A549 treated with CORT108297 at 1 μM for 4 hours (cell line): ENCODE results near the gene HNRNPCL2. TPM values are rescaled to one million over a fixed set of nuclear protein-coding genes. Genes with fewer than 3 reads are reported as not detected.

ENCODE experiments used
- total RNA-seq: library from RNA; stranded (reverse); fragments of 200-300 nt; extraction: Qiagen RNA extraction; gene quantifications from 5 replicates; pipeline ENCODE4 v1.2.3, GENCODE V29; 2022

The HNRNPCL2 gene
- not detected in 5 replicates for total RNA-seq

DNA sequence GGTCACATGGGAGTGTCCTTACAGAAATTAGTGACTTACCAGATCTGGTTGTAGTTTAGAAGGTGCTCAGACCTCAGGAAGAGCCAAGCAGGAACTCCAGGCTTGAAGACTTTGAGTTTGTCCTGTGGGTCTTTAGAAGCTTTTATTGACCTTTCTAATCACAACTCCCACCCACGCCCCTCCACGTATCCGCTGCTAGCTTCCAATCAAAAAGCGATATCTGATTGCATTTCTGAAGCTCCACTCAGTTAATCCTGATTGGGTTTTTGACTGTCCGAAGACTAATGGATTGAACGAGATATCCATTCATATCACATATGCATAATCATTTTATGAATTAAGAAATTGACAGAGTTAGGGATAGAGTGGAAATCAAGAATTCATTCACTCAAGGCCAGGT lies at the start of gene HNRNPCL2:
HNRNPCL2 (minus strand) TSS at position 101 of the 400 bp plus-strand sequence. CDS start 454 bp downstream, outside the sequence.

GRCh38 chr1:13165531-13165930 lies 48.9 kb upstream of the HNRNPCL2 start, which contains the start of gene HNRNPCL4:
Gene HNRNPCL4 (minus strand): TSS chr1:13165631. CDS start chr1:13165467, 164 bp downstream.

GRCh38 chr1:13155909-13156308 lies 39.3 kb upstream of the HNRNPCL2 start, which contains the start of gene PRAMEF26:
Gene PRAMEF26 (minus strand): TSS chr1:13156009. CDS start chr1:13153095, 2,914 bp downstream.

DNA sequence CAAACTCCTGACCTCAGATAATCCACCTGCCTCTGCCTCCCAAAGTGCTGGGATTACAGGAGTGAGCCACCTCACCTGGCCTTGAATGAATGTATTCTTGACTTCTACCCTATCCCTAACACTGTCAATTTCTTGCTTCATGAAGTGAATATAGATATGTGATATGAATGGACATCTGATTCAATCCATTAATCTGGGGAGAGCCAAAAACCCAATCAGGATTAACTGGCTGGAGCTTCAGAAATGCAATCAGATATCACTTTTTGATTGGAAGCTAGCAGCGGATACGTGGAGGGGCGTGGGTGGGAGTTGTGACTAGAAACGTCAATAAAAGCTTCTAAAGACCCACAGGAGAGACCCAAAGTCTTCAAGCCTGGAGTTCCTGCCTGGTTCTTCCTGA lies 46.2 kb downstream of the HNRNPCL2 start, which contains the start of gene PRAMEF25:
PRAMEF25 (plus strand) TSS at position 301 of the 400 bp plus-strand sequence. CDS start 2,920 bp downstream, outside the sequence.

Other genes with a start within 250 kb of the HNRNPCL2 start
- gene PRAMEF4, start 230.7 kb downstream of the HNRNPCL2 start, total RNA-seq: not detected in 5 replicates
- gene PRAMEF10, start 218.6 kb downstream of the HNRNPCL2 start, total RNA-seq: not detected in 5 replicates
- gene PRAMEF7, start 200.2 kb downstream of the HNRNPCL2 start, total RNA-seq: not detected in 5 replicates
- not detected in 5 replicates for gene PRAMEF6, start 169.3 kb downstream of the HNRNPCL2 start, total RNA-seq
- not detected in 5 replicates for gene PRAMEF27, start 60.3 kb downstream of the HNRNPCL2 start, total RNA-seq
- gene HNRNPCL3, start 56.1 kb downstream of the HNRNPCL2 start, total RNA-seq: not detected in 5 replicates
- gene PRAMEF25, start 46.1 kb downstream of the HNRNPCL2 start, total RNA-seq: not detected in 5 replicates
- not detected in 5 replicates for gene PRAMEF26, start 39.2 kb upstream of the HNRNPCL2 start, total RNA-seq
- gene HNRNPCL4, start 48.8 kb upstream of the HNRNPCL2 start, total RNA-seq: not detected in 5 replicates
- not detected in 5 replicates for gene PRAMEF9, start 55.0 kb upstream of the HNRNPCL2 start, total RNA-seq
- not detected in 5 replicates for gene PRAMEF13, start 84.6 kb upstream of the HNRNPCL2 start, total RNA-seq
- gene PRAMEF18, start 109.3 kb upstream of the HNRNPCL2 start, total RNA-seq: not detected in 5 replicates
- not detected in 5 replicates for gene PRAMEF5, start 137.3 kb upstream of the HNRNPCL2 start, total RNA-seq
- not detected in 5 replicates for gene PRAMEF8, start 168.3 kb upstream of the HNRNPCL2 start, total RNA-seq
- gene PRAMEF33, start 186.7 kb upstream of the HNRNPCL2 start, total RNA-seq: not detected in 5 replicates
- gene PRAMEF15, start 198.7 kb upstream of the HNRNPCL2 start, total RNA-seq: not detected in 5 replicates
- not detected in 5 replicates for gene PRAMEF14, start 230.3 kb upstream of the HNRNPCL2 start, total RNA-seq